Endothelial cell of umbilical vein (primary cell): ENCODE measurements around the gene RAB8B.

Experiments
- CTCF ChIP-seq, 2 donors: IDR thresholded peaks; 1 replicate in 1 of 2; 2 replicates in 1 of 2; pipeline ENCODE4 v1.5.1; 2011; ENCODE audit warnings: low read length in 2 of 2, mild to moderate bottlenecking in 2 of 2, moderate library complexity in 2 of 2, control low read depth in 1 of 2, inconsistent platforms in 1 of 2, low read depth in 1 of 2; ENCODE audit not compliant: insufficient read depth in 1 of 2; ENCODE audit errors: extremely low read depth in 1 of 2
- EZH2 ChIP-seq: IDR thresholded peaks from 2 replicates; pipeline ENCODE4 v1.6.1; 2012; ENCODE audit warnings: borderline replicate concordance, low read depth, mild to moderate bottlenecking, moderate library complexity, low read length, inconsistent platforms; ENCODE audit not compliant: severe bottlenecking
- MYC ChIP-seq: IDR thresholded peaks from one replicate; pipeline ENCODE4 v1.6.1; 2011; ENCODE audit warnings: mild to moderate bottlenecking, low read depth, low read length
- POLR2A ChIP-seq: IDR thresholded peaks from 2 replicates; pipeline ENCODE4 v1.6.1; 2012; ENCODE audit warnings: low read depth, mild to moderate bottlenecking, control low read depth, low read length

- no peak for TF ChIP-seq POLR2A
- no peak for TF ChIP-seq CTCF (IDR thresholded peaks at IDR 0.05; ENCODE audit: extremely low read depth in 1 of 2, insufficient read depth in 1 of 2, low read depth in 1 of 2, low read length in 2 of 2)
- no peak for TF ChIP-seq EZH2
- TF ChIP-seq MYC = no peak
Measured at GRCh38 chr15:63176302-63176701, 13.1 kb upstream of the RAB8B start.
